Retinal pigment epithelial cell (primary cell): Measurements from ENCODE around the gene STX16.

ENCODE experiments used
- DNase-seq: peaks from one replicate; pipeline ENCODE4 v3.0.0-alpha.2; 2010; ENCODE audit warnings: low read depth
- H3K4me3 ChIP-seq: 2 replicates; pipeline ENCODE4 v1.5.1; 2011; ENCODE audit warnings: mild to moderate bottlenecking, low read length, control low read depth, moderate library complexity
- CTCF ChIP-seq: conservative IDR thresholded peaks from 2 replicates; pipeline ENCODE4 v1.5.1; 2011; ENCODE audit warnings: low read depth, low read length, control low read depth, inconsistent platforms

The STX16 gene

DNA sequence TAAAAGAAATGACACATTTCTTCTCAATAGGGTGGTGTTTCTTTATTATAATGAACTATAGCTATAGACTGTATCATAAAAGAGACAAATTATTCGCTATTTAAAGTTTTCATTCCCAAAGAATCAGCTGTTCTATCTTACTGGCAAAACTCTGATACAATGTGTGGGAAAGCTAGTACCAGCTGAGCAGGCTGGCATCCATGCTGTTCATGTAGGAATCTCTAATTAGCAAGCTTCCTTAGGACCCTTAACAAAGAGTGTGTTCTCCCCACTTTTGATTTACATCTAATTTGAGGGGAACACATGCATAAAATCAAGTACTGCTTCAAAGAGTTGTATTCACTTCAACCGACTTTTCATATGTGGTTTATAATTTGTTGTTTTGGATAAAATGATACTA, 13.2 kb downstream of the STX16 start:
- TF ChIP-seq CTCF, result no peak
- no peak overlapping the region for H3K4me3 ChIP-seq
- no peak for DNase-seq

GRCh38 chr20:58664883-58665282, 13.8 kb downstream of the STX16 start:
- DNase-seq, result no peak
- no peak overlapping the region for H3K4me3 ChIP-seq
- TF ChIP-seq CTCF, result no peak

DNA sequence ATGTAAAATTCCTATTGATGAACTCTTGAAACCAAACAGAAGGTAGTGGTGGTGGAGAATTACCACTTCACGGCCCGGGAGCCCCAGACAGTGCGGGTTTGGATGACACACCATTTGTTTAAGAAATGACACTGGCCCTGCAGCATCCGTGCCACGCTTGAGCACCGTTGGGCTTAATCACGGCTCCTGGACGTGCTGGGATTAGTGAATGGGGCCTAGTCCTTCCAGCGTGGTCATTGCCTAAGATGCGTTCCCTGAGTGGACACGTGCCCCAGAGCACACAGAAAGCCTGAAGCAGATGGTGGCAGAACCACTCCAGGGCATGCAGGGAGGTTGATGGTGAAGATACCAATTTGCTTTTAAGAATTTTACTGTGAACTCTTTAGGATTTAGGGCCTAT, 14.5 kb downstream of the STX16 start:
- DNase-seq, result no peak
- no peak overlapping the region for H3K4me3 ChIP-seq
- TF ChIP-seq CTCF, result no peak

GRCh38 chr20:58666702-58667101, 15.6 kb downstream of the STX16 start:
- no peak overlapping the region for H3K4me3 ChIP-seq
- no peak for TF ChIP-seq CTCF
- no peak for DNase-seq

DNA sequence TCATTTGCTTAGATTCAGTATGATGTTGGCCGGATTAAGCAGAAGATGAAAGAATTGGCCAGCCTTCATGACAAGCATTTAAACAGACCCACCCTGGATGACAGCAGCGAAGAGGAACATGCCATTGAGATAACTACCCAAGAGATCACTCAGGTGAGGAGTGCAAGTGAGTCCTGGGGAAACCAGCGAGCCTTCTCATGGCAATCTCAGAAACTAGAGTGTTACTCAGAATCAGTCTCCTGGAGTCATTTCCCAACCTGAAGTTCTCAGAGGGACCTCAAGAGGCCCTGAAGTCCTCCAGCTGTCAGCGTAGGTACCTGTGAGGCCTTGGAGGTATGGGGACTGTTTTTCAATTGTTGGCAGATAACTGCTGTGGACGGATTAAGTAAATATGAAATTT, 16.9 kb downstream of the STX16 start:
- no peak for DNase-seq
- no peak overlapping the region for H3K4me3 ChIP-seq
- no peak for TF ChIP-seq CTCF

DNA sequence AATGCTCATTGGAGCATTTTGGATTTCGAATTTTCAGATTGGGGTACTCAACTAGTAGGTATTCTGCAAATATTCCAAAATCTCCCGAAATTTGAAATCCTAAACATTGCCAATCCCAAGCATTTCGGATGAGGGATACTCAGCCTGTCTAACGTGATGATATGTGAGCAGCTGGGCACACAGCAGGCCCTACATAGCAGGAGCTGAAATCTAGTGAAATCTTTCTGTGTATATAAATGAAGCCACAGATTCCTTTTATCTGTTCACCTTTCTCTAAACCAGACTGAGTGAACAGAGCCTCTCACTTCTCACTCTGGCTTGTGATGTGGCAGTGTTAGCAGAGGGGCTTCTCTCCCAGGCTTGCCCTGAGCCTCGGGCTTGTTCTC, 17.8 kb downstream of the STX16 start:
- no peak for TF ChIP-seq CTCF
- DNase-seq, result no peak

GRCh38 chr20:58669287-58670006, 18.4 kb downstream of the STX16 start:
- DNase-seq, result no peak
- no peak for TF ChIP-seq CTCF

More for the DNA sequence above, 17.8 kb downstream of the STX16 start:
- no peak overlapping the region for H3K4me3 ChIP-seq

More at GRCh38 chr20:58669287-58670006, 18.4 kb downstream of the STX16 start:
- H3K4me3 ChIP-seq, result no peak overlapping the region
